Measurements from ENCODE around the gene CNIH3. TPM values are rescaled to one million over a fixed set of nuclear protein-coding genes. Genes with fewer than 3 reads are reported as not detected.

CNIH3 gene
- total RNA-seq, 4 donors from 2014 or later: 1.9 to 4.0 (median 3.4) TPM

DNA sequence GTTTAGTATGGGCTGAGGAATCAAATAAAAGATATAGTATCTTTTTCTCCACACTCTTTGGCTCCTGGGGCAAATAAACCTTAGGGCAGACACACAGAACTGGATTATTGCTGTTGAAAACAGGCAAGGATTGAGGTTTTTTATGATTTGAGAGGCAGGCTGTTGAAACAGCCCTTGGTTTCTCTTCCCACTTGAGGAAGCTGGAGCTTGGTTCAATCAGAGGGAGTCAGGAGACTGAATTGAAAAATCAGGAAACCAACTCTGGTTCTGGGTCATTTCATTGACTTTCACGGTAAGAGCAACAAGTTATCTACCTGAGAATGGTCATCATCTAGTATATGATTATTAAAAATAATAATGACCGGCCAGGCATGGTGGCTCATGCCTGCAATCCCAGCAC, 108.4 kb downstream of the CNIH3 start:
- DNase-seq (ENCODE audit: low spot score): no peak
- TF ChIP-seq, protein P1, sequence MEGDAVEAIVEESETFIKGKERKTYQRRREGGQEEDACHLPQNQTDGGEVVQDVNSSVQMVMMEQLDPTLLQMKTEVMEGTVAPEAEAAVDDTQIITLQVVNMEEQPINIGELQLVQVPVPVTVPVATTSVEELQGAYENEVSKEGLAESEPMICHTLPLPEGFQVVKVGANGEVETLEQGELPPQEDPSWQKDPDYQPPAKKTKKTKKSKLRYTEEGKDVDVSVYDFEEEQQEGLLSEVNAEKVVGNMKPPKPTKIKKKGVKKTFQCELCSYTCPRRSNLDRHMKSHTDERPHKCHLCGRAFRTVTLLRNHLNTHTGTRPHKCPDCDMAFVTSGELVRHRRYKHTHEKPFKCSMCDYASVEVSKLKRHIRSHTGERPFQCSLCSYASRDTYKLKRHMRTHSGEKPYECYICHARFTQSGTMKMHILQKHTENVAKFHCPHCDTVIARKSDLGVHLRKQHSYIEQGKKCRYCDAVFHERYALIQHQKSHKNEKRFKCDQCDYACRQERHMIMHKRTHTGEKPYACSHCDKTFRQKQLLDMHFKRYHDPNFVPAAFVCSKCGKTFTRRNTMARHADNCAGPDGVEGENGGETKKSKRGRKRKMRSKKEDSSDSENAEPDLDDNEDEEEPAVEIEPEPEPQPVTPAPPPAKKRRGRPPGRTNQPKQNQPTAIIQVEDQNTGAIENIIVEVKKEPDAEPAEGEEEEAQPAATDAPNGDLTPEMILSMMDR (IDR thresholded peaks at IDR 0.05): no peak
- ATAC-seq (ENCODE audit: low FRiP score): no peak

DNA sequence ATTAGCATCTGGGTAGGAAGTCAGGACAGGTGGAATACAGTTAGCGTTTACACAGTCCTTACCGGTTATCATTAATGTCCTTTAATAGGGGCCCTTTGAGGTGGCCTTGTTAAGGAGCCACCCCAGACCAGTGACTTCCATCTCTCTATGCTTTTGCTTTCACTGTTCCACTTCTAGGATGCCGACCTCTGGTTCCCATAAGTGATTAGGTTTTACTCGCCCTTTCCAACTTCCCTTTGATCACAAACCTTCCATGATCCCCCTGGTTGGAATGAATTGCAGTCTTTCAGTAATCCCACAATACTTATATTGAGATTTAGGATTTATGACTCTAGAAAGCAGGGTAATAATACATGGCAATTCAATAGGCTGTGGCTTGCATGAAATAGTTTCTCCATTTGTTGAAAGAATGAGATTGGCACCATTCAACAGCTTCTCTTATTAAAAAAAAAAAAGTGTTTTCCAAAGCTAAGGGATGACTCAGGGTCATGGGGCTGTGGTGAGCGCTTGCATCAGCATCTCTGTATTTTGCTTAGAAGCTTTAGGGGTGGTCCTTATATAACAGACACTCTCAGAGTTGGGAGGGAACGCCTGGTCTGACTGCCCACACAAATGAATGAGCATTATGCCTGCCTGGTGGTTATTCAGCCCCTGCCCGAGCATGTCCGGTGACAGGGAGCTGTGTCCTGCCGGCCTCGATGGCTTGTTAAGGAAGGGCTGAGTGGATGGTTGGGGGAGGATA, 110.5 kb downstream of the CNIH3 start:
- peak; percentile 72 for ATAC-seq (ENCODE audit: low FRiP score)
- peak; percentile 51 for DNase-seq (ENCODE audit: low spot score)
- TF ChIP-seq, protein P1 (IDR thresholded peaks at IDR 0.05): no peak

DNA sequence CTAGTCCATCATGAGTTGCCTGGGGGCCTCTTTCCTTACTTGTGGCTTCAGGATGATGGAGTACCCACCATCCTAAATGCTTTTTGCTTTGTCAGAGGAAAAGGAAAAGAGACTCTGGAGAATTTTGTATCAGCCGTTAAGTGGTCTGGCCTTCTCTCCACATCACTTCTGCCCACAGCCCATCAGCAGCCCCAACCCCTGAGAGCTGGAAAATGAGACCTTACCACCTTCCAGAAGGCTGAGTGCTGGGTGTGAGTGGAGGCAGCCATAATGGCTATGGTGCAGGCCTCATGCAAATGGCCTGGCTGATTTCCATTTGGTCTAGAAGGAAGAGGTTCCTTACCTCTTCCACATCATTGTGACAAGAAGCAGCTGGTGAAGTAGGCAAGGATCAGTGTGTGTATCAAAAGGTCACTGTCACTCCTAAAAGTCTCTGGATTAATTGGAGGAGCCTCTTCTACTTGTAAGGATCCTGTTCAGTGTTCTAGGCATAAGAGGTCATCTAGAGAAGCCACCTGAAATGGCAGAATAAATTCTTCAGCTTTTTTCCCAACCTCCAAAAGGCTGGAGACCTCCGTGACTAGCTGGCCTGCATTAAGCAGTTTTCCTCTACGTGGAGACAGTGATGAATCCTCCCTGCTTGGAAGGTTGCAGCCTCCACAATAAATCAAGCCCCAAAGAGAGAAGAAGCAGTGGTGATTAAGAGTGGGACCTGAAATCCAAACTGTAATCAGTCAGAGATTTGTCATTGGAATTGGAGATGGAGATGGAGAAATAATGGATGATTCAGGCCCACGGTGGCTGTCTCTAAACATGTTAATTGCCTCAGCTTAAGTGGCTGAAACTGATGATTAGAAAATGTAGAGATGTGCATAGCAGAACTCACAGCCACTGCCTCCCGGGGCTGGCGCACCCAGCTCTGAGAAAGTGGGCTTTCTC, 111.5 kb downstream of the CNIH3 start:
- no peak for DNase-seq (ENCODE audit: low spot score)
- ATAC-seq (ENCODE audit: low FRiP score): peak; percentile 66
- TF ChIP-seq, protein P1 (IDR thresholded peaks at IDR 0.05): no peak

DNA sequence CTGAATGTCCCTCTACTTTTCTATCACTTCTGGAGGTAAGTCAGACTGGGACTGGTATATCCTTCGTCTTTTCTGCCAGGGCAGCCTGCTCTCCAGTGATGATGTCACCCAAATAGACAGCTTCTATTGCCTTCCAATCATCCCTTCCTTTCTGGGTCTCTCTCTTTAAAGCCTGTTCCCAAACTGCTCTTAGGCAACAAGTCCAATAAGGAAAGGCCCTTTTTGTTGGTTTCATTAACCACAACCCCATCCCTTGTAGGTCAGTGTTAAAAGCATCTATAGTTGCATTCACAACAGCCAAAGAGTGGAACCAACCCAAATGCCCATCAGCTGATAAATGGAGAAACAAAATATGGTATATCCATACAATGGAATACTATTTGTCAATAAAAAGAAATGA, 114.4 kb downstream of the CNIH3 start:
- ATAC-seq (ENCODE audit: low FRiP score) (no peak), DNase-seq (ENCODE audit: low spot score) (no peak)
- TF ChIP-seq, protein P1 (IDR thresholded peaks at IDR 0.05): no peak

DNA sequence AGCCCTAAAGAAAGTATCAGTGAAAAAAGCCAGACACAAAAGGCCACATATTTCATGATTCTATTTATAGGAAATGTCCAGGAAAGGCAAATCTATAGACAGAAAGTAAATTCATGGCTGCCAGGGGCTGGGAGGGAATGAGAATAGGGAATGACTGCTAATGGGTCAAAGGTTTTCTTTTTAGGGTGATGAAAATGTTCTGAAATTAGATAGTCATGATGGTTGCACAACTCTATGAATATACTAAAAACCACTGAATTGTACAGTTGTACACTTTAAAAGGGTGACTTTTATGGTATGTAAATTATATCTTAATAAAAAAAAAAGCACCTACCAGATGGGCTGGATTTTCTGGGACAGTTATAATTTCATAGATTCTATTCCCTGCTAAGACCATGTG, 114.8 kb downstream of the CNIH3 start:
- DNase-seq (ENCODE audit: low spot score) (no peak), ATAC-seq (ENCODE audit: low FRiP score) (no peak)
- TF ChIP-seq, protein P1 (IDR thresholded peaks at IDR 0.05): no peak

DNA sequence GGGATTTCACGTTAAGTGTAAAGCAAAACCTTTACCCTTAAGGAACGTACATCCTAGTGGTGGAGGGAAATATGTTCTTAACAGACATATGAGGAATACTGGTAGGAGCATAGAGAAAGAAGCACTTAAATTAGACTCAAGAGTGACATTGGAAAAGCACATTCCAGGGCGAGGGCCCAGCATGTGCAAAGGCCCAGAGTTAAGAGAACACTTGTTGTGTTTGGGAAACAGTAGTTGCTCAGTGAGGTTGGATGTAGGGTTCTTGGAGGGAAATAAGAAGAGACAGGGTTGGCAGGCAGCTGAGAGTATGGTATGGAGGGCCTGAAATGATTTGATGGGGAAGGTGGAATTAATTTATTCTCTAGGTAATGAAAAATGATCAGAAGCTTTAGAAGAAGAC, 115.5 kb downstream of the CNIH3 start:
- no peak for ATAC-seq (ENCODE audit: low FRiP score)
- TF ChIP-seq, protein P1 (IDR thresholded peaks at IDR 0.05): no peak
- no peak for DNase-seq (ENCODE audit: low spot score)

All from omental fat pad (tissue), 4 donors.